H1 (cell line): Measurements from ENCODE around the gene UBTD1. TPM values are rescaled to one million over a fixed set of nuclear protein-coding genes. Genes with fewer than 3 reads are reported as not detected.

Experiments
- CTCF ChIA-PET: fragments of 300-600 bp; sonication (Branson Sonifier 250); formaldehyde crosslinking; loops from one replicate; lab custom pipeline; 2021; ENCODE audit not compliant: partially characterized antibody; lab: Charles Lee
- POLR2A ChIA-PET: fragments of 300-600 bp; sonication (Branson Sonifier 250); formaldehyde crosslinking; loops from one replicate; lab custom pipeline; 2021; ENCODE audit warnings: inconsistent platforms; ENCODE audit not compliant: partially characterized antibody; lab: Charles Lee
- DNase-seq, 2 experiments: peaks; one replicate each; pipeline versions ENCODE4 v3.0.0 to v3.0.0-alpha.2; 2010 to 2022; ENCODE audit warnings: low spot score in 2 of 2, low read depth in 1 of 2, mixed read lengths in 1 of 2
- FAIRE-seq: peaks from 2 replicates; lab custom pipeline; 2011; peaks lifted over from hg19 to GRCh38; lab: Jason Lieb, UNC
- H2AFZ ChIP-seq: 2 replicates; pipeline ENCODE4 v1.8.1; 2012; ENCODE audit warnings: low read length, inconsistent platforms
- H2AK5ac ChIP-seq: 2 replicates; pipeline ENCODE4 v1.6.1; 2013; ENCODE audit warnings: low read depth, low read length
- H2BK120ac ChIP-seq: replicated peaks from 2 replicates; pipeline ENCODE3; 2013; ENCODE audit warnings: low read depth, low read length, inconsistent platforms
- H2BK12ac ChIP-seq: 2 replicates; pipeline ENCODE4 v1.6.1; 2013; ENCODE audit warnings: low read depth, low read length
- H2BK15ac ChIP-seq: 2 replicates; pipeline ENCODE4 v1.6.1; 2013; ENCODE audit warnings: low read length
- H2BK20ac ChIP-seq: 2 replicates; pipeline ENCODE4 v1.6.1; 2013; ENCODE audit warnings: low read length
- H2BK5ac ChIP-seq: 2 replicates; pipeline ENCODE4 v1.6.1; 2013; ENCODE audit warnings: low read depth, low read length
- H3K14ac ChIP-seq: 2 replicates; pipeline ENCODE4 v1.6.1; 2013; ENCODE audit warnings: inconsistent platforms; ENCODE audit not compliant: insufficient read length
- H3K18ac ChIP-seq: 2 replicates; pipeline ENCODE4 v1.6.1; 2013; ENCODE audit warnings: low read length; ENCODE audit errors: extremely low read depth
- H3K23ac ChIP-seq: 2 replicates; pipeline ENCODE4 v1.6.1; 2013; ENCODE audit warnings: inconsistent platforms; ENCODE audit not compliant: insufficient read length
- H3K23me2 ChIP-seq: 2 replicates; pipeline ENCODE4 v1.6.1; 2013; ENCODE audit warnings: low read depth, low read length
- H3K27ac ChIP-seq: 2 replicates; pipeline ENCODE4 v1.6.1; 2011; ENCODE audit warnings: low read depth, low read length, inconsistent platforms
- H3K27me3 ChIP-seq, 4 experiments: replicated peaks in 1 of 4; 1 replicate in 1 of 4; 2 replicates in 3 of 4; pipeline versions ENCODE4 v1.6.1 to v1.8.1; 2011 to 2013; ENCODE audit warnings: low read length in 3 of 4, mild to moderate bottlenecking in 3 of 4, inconsistent platforms in 2 of 4, mixed read lengths in 2 of 4, moderate library complexity in 1 of 4; ENCODE audit not compliant: control insufficient read depth in 3 of 4, insufficient read depth in 3 of 4; ENCODE audit errors: extremely low read depth in 1 of 4
- H3K36me3 ChIP-seq, 4 experiments: 2 replicates each; pipeline versions ENCODE4 v1.6.1 to v1.8.1; 2011 to 2013; ENCODE audit warnings: mild to moderate bottlenecking in 4 of 4, low read length in 3 of 4, moderate library complexity in 2 of 4, control low read depth in 1 of 4, inconsistent platforms in 1 of 4; ENCODE audit not compliant: insufficient read depth in 4 of 4, control insufficient read depth in 2 of 4
- H3K4ac ChIP-seq: replicated peaks from 2 replicates; pipeline ENCODE3; 2013; ENCODE audit warnings: low read length, low read depth, mixed read lengths, inconsistent platforms; ENCODE audit not compliant: insufficient read length
- H3K4me1 ChIP-seq, 4 experiments: replicated peaks in 1 of 4; 1 replicate in 1 of 4; 2 replicates in 3 of 4; pipeline versions ENCODE4 v1.6.1 to v1.8.1; 2011 to 2013; ENCODE audit warnings: low read length in 3 of 4, inconsistent platforms in 2 of 4, mixed read lengths in 1 of 4; ENCODE audit not compliant: insufficient read depth in 4 of 4, control insufficient read depth in 3 of 4
- H3K4me2 ChIP-seq, 2 experiments: 2 replicates each; pipeline versions ENCODE4 v1.6.1 to v1.8.1; 2011 to 2013; ENCODE audit warnings: low read depth in 2 of 2, low read length in 2 of 2, control low read depth in 1 of 2, inconsistent platforms in 1 of 2, mild to moderate bottlenecking in 1 of 2; ENCODE audit not compliant: insufficient read depth in 1 of 2
- H3K4me3 ChIP-seq, 4 experiments: fragments of 200-600, 300-600 bp in 1 of 4; sonication (generic), shearing (Covaris generic), sonication (Bioruptor Twin) in 1 of 4; 2 replicates each; pipeline versions ENCODE4 v1.5.1 to v1.8.1; 2011 to 2016; ENCODE audit warnings: low read length in 4 of 4, low read depth in 3 of 4, control low read depth in 2 of 4, inconsistent platforms in 2 of 4, mild to moderate bottlenecking in 2 of 4, mixed read lengths in 1 of 4, moderate library complexity in 1 of 4; ENCODE audit not compliant: insufficient read depth in 2 of 4; ENCODE audit errors: extremely low read depth in 1 of 4
- H3K56ac ChIP-seq: replicated peaks from 2 replicates; pipeline ENCODE3; 2013; ENCODE audit warnings: low read depth, mild to moderate bottlenecking, mixed read lengths, low read length, inconsistent platforms; ENCODE audit not compliant: insufficient read length
- H3K79me1 ChIP-seq: 2 replicates; pipeline ENCODE4 v1.6.1; 2013; ENCODE audit warnings: low read depth, low read length, control low read depth
- H3K79me2 ChIP-seq, 2 experiments: 2 replicates each; pipeline versions ENCODE4 v1.6.1 to v1.8.1; 2012 to 2013; ENCODE audit warnings: low read length in 2 of 2, mild to moderate bottlenecking in 2 of 2, inconsistent platforms in 1 of 2; ENCODE audit not compliant: insufficient read depth in 2 of 2, control insufficient read depth in 1 of 2
- H3K9ac ChIP-seq, 4 experiments: replicated peaks in 1 of 4; 1 replicate in 1 of 4; 2 replicates in 3 of 4; pipeline versions ENCODE4 v1.6.1 to v1.8.1; 2011 to 2013; ENCODE audit warnings: low read depth in 3 of 4, low read length in 3 of 4, control low read depth in 2 of 4, mild to moderate bottlenecking in 2 of 4, moderate library complexity in 2 of 4, inconsistent platforms in 1 of 4; ENCODE audit errors: extremely low read depth in 1 of 4
- H3K9me3 ChIP-seq, 2 experiments: 2 replicates each; pipeline versions ENCODE4 v1.6.1 to v1.8.1; 2012 to 2013; ENCODE audit warnings: mild to moderate bottlenecking in 2 of 2, moderate library complexity in 2 of 2, control low read depth in 1 of 2, inconsistent platforms in 1 of 2, low read depth in 1 of 2, low read length in 1 of 2, mixed read lengths in 1 of 2; ENCODE audit not compliant: insufficient read depth in 2 of 2
- H4K20me1 ChIP-seq, 2 experiments: replicated peaks in 1 of 2; 2 replicates each; pipeline versions ENCODE3 to v1.8.1; 2011 to 2013; ENCODE audit warnings: inconsistent platforms in 2 of 2, low read length in 2 of 2, mild to moderate bottlenecking in 1 of 2; ENCODE audit not compliant: insufficient read depth in 2 of 2, control insufficient read depth in 1 of 2
- H4K5ac ChIP-seq: 2 replicates; pipeline ENCODE4 v1.6.1; 2013; ENCODE audit warnings: low read length, low read depth, mixed read lengths, inconsistent platforms; ENCODE audit not compliant: insufficient read length
- H4K8ac ChIP-seq: 2 replicates; pipeline ENCODE4 v1.8.0; 2013; ENCODE audit warnings: mild to moderate bottlenecking, moderate library complexity, low read length, inconsistent platforms; ENCODE audit not compliant: insufficient read depth; ENCODE audit errors: extremely low read depth
- H4K91ac ChIP-seq: replicated peaks from 2 replicates; pipeline ENCODE3; 2013; ENCODE audit warnings: low read length, mixed read lengths, inconsistent platforms; ENCODE audit not compliant: insufficient read length
- CBX8 ChIP-seq: fragments of 300-800, 300-1000 bp; sonication (generic); IDR thresholded peaks from 2 replicates; pipeline ENCODE4 v1.7.1; 2016; ENCODE audit warnings: low read depth, low read length, borderline replicate concordance
- CHD2 ChIP-seq: IDR thresholded peaks from 2 replicates; pipeline ENCODE4 v1.6.1; 2012; ENCODE audit warnings: low read length, improper control_type of control experiment
- CTBP2 ChIP-seq: IDR thresholded peaks from 2 replicates; pipeline ENCODE4 v1.7.0; 2011; ENCODE audit warnings: borderline replicate concordance, mild to moderate bottlenecking, moderate library complexity, mixed read lengths, low read length; ENCODE audit not compliant: insufficient read depth, insufficient read length
- EGR1 ChIP-seq: IDR thresholded peaks from 2 replicates; pipeline ENCODE4 v1.6.1; 2011; ENCODE audit warnings: low read depth, low read length, borderline replicate concordance
- JUN ChIP-seq: IDR thresholded peaks from 2 replicates; pipeline ENCODE4 v1.6.1; 2011; ENCODE audit warnings: low read depth, mild to moderate bottlenecking, improper control_type of control experiment, low read length
- KDM1A ChIP-seq: fragments of 200-600, 300-600 bp; sonication (generic); IDR thresholded peaks from 2 replicates; pipeline ENCODE4 v1.7.1; 2016; ENCODE audit warnings: mild to moderate bottlenecking, low read length, borderline replicate concordance
- NANOG ChIP-seq: IDR thresholded peaks from 2 replicates; pipeline ENCODE4 v1.6.1; 2011; ENCODE audit warnings: low read length, low read depth, mild to moderate bottlenecking, inconsistent platforms; ENCODE audit not compliant: insufficient read depth, poor library complexity, severe bottlenecking
- POLR2A ChIP-seq, 2 experiments: IDR thresholded peaks; 1 replicate in 1 of 2; 2 replicates in 1 of 2; pipeline ENCODE4 v1.6.1; 2011; ENCODE audit warnings: low read depth in 2 of 2, low read length in 2 of 2, mild to moderate bottlenecking in 2 of 2; ENCODE audit errors: control extremely low read depth in 1 of 2
- RFX5 ChIP-seq: IDR thresholded peaks from 2 replicates; pipeline ENCODE4 v1.6.1; 2011; ENCODE audit warnings: low read depth, low read length, improper control_type of control experiment, borderline replicate concordance
- RXRA ChIP-seq: IDR thresholded peaks from 2 replicates; pipeline ENCODE4 v1.6.1; 2011; ENCODE audit warnings: low read depth, mild to moderate bottlenecking, low read length, moderate library complexity; ENCODE audit not compliant: insufficient read depth
- SIRT6 ChIP-seq: IDR thresholded peaks from one replicate; pipeline ENCODE4 v1.7.1; 2012; ENCODE audit warnings: low read length, inconsistent platforms
- TBP ChIP-seq: IDR thresholded peaks from 2 replicates; pipeline ENCODE4 v1.6.1; 2011; ENCODE audit warnings: low read depth, low read length, improper control_type of control experiment
- TCF12 ChIP-seq: IDR thresholded peaks from 2 replicates; pipeline ENCODE4 v1.6.1; 2011; ENCODE audit warnings: low read depth, mild to moderate bottlenecking, low read length
- ZNF274 ChIP-seq: IDR thresholded peaks from 2 replicates; pipeline ENCODE4 v1.7.0; 2012; ENCODE audit warnings: low read length, borderline replicate concordance; ENCODE audit errors: extremely low read depth
- WGBS, 2 experiments: shearing (Covaris generic) in 1 of 2; methylation state at CpG; one replicate each; pipeline versions ENCODE4 v1.1.6 to v1.1.7; 2013 to 2015; ENCODE audit warnings: low lambda C conversion rate in 2 of 2, mixed read lengths in 2 of 2, inconsistent platforms in 1 of 2, low coverage in 1 of 2, missing lambda C conversion rate in 1 of 2; ENCODE audit not compliant: insufficient replicate concordance in 2 of 2, insufficient coverage in 1 of 2, insufficient read length in 1 of 2; ENCODE audit errors: extremely low coverage in 1 of 2, missing lambda C conversion rate in 1 of 2; 5-methylcytosine and 5-hydroxymethylcytosine counted together
- polyA plus RNA-seq, 7 experiments: library from polyadenylated mRNA; depleted of rRNA in 3 of 7; stranded (reverse) in 5 of 7; unstranded in 2 of 7; fragments of >200 nt in 5 of 7; fragments of 200-250 nt in 2 of 7; gene quantifications; 1 replicate in 5 of 7; 2 replicates in 1 of 7; 4 replicates in 1 of 7; pipeline versions ENCODE4 v1.2.1 to v1.2.3, GENCODE V29; 2011 to 2013; ENCODE audit warnings: missing spikeins in 2 of 7, mixed read lengths in 2 of 7
- total RNA-seq: library from RNA; stranded (reverse); fragmentation: NEBNext Ultra II Directional; extraction: Animal tissue kit (Norgen Biotek cat#: 25700); gene quantifications from 2 replicates; pipeline ENCODE4 v1.2.1, GENCODE V29; 2021

Gene UBTD1
- total and polyA plus RNA-seq, 2 of the 8 experiments (the other 6 are each of a cell fraction or from before 2014, with no cell fraction given): 22.3 to 36.2 TPM

DNA sequence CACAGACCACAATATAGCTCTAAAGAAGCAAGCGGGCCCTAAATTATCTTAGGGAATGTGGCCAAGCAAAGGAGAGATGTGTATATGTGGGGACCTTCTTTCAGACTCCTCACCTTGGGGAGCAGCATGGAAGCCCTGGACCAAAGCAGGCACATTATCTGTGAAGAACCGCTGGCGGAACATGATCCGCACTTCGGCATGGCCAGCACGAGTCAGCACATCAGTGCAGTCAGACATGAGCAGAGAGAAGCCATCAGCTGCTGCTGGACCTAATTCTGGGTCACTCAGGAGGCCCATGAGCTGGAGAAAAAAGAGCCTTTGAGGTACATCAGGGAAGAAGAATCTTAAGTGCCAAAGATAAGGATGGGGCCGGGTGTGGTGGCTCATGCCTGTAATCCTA, 38.8 kb upstream of the UBTD1 start:
- Histone ChIP-seq H2BK5ac (no peak overlapping the region), H4K5ac (no peak overlapping the region), H3K27me3 (no peaks in the 10 kb centered on the region), H2BK12ac (no peak overlapping the region), H3K23me2 (no peaks in the 10 kb centered on the region), H3K79me2 (no peaks in the 10 kb centered on the region), H3K23ac (no peak overlapping the region), H3K18ac (no peak overlapping the region), H3K9me3 (peaks cover 0 to 2% of the 10 kb centered on the region in 2 experiments; a peak in 1 of 4 replicates), H3K56ac (no peak overlapping the region), H4K8ac (no peak overlapping the region), H4K91ac (no peak overlapping the region), H2AFZ (no peak overlapping the region), H3K27ac (no peak overlapping the region), H2AK5ac (no peak overlapping the region), H4K20me1 (peaks cover 0 to 6% of the 10 kb centered on the region in 2 experiments), H3K4me3 (no peak overlapping the region), H3K4me1 (no peaks in the 10 kb centered on the region), H3K9ac (no peak overlapping the region), H3K14ac (no peak overlapping the region), H3K79me1 (no peaks in the 10 kb centered on the region; the same call in 1 of the 2 replicates), H3K4me2 (no peak overlapping the region), H3K36me3 (peaks cover 40 to 91% (median 77%) of the 10 kb centered on the region in 4 experiments), H2BK20ac (no peak overlapping the region), H2BK120ac (no peak overlapping the region), H3K4ac (no peak overlapping the region), H2BK15ac (no peak overlapping the region)
- ChIA-PET CTCF (interaction anchor here (1.1 to 2.5 kb wide), 4 partner anchors 24 to 112 kb away, joined by 4 to 19 read pairs (median 4); no protein-coding TSS in a partner anchor), POLR2A (interaction anchor here (0.6 to 12.5 kb wide), 7 partner anchors 7 to 93 kb away, joined by 3 to 105 read pairs (median 5); no protein-coding TSS in a partner anchor)
- DNase-seq (no peak), FAIRE-seq (no peak)
- 87% methylated on average over 7 of the region's 7 CpGs; no CpG with 5 or more reads in 1 of the 2 experiments for WGBS, 2 experiments
- TF ChIP-seq POLR2A (IDR thresholded peaks at IDR 0.05; ENCODE audit: control extremely low read depth in 1 of 2, low read depth in 2 of 2, low read length in 2 of 2) (no peak), RFX5 (no peak), SIRT6 (no peak), KDM1A (no peak), RXRA (no peak), TBP (no peak), TCF12 (no peak), NANOG (no peak), CBX8 (no peak), CTBP2 (no peak), ZNF274 (no peak), EGR1 (no peak), JUN (no peak), CHD2 (no peak)
